Camera-type eye (tissue), 1 donor: ENCODE data around the gene KCNE4. TPM values are rescaled to one million over a fixed set of nuclear protein-coding genes. Genes with fewer than 3 reads are reported as not detected.

Experiments used
- total RNA-seq: library from RNA; depleted of rRNA; stranded (reverse); fragments of >200 nt; gene quantifications from one replicate; pipeline ENCODE4 v1.2.3, GENCODE V29; 2014

KCNE4 gene
- total RNA-seq = 17.8 TPM

GRCh38 chr2:223051693-223052289 lies at the start of gene KCNE4:
TSS of gene KCNE4 (plus strand) at chr2:223052190. CDS start at chr2:223052831, 641 bp downstream.

Other genes starting within 250 kb of the KCNE4 start
- gene ACSL3, start 191.2 kb upstream of the KCNE4 start, total RNA-seq = 139 TPM